SH-SY5Y (cell line): ENCODE results near the gene GPR35.

Experiments
- GATA2 ChIP-seq: IDR thresholded peaks from 2 replicates; pipeline ENCODE4 v1.6.1; 2011; ENCODE audit warnings: mild to moderate bottlenecking, low read depth, low read length
- GATA3 ChIP-seq: IDR thresholded peaks from 2 replicates; pipeline ENCODE4 v1.6.1; 2011; ENCODE audit warnings: low read depth, mild to moderate bottlenecking, low read length, moderate library complexity

DNA sequence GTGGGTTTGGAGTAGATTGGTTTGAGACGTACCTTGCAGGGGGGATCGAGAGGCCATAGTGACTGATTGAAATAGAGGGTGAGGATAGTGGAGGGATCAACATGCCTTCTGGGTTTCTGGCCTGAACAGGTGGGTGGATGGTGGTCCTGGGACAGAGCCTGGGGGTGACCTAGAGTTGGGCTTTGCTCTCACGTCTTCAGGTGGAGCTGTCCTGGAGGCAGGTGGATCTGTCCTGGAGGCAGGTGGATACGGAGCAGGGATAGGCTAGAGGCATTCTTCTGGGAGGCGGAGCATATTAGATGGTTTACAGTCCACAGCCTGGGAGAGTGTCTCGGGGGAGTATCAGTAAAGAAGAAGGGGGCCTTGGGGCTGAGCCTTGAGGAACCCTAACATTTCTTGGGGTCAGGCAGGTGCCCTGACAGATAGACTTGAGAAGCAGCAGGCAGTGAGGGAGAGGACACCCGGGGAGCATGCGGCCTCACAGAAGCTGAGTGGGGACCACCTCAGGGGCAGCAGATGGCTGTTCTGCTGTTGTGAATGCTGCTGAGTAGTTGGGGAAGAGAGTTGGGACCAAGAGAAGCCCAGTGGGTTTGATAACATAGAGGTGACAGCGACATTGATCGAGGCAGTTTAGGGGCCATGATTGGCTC lies 37.1 kb upstream of the GPR35 start:
- TF ChIP-seq GATA3, result no peak
- TF ChIP-seq GATA2, result no peak
